ENCODE data around the gene BCL6.
A peak's percentile ranks its signal among the peaks of the same experiment; 100 is the strongest.

Gene BCL6

DNA sequence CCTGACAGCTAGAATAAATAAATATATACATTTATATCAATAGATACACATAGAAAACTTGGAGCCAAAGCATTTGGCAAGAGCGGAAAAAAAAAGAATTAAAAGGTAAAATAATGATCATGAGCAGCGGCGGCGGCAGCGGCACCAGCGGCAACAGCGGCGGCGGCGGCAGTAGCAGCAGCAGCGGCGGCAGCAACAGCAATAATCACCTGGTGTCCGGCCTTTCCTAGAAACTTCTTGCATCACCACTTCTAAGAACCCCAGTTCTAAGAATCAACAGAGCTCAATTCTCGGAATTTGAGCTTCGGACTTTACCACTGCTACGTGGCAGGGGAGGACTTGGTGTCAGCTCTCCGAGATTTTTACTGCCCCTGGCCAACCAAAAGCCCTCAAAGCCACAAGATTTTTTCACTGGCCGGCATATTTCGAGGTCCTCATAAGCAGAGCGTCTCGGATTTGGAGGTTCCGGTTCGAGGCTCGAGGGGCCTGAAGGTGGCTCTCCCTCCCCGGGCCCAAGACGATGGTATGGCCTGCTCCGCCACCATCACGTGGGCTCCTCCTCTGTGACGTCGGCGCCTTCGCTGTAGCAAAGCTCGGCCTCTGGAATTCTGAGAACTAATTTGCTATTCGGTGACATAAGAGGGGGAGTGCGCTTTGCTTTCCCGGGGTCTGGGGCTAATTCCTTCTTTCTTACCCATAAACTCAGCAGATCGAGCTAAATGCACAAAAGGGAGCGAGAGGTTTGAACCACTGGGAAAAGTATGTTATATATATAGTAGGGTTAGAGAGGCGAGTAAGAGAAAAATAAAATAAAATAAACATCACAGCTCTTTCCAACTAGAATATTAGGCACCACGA lies at the start of gene BCL6:
Gene BCL6, minus strand, starts transcription at position 268 of the 858 bp plus-strand sequence. CDS start 11,775 bp downstream, outside the sequence.
- peak; percentile 79 for DNase-seq (ENCODE audit: low read depth)
- TF ChIP-seq, protein P1, sequence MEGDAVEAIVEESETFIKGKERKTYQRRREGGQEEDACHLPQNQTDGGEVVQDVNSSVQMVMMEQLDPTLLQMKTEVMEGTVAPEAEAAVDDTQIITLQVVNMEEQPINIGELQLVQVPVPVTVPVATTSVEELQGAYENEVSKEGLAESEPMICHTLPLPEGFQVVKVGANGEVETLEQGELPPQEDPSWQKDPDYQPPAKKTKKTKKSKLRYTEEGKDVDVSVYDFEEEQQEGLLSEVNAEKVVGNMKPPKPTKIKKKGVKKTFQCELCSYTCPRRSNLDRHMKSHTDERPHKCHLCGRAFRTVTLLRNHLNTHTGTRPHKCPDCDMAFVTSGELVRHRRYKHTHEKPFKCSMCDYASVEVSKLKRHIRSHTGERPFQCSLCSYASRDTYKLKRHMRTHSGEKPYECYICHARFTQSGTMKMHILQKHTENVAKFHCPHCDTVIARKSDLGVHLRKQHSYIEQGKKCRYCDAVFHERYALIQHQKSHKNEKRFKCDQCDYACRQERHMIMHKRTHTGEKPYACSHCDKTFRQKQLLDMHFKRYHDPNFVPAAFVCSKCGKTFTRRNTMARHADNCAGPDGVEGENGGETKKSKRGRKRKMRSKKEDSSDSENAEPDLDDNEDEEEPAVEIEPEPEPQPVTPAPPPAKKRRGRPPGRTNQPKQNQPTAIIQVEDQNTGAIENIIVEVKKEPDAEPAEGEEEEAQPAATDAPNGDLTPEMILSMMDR (IDR thresholded peaks at IDR 0.05; ENCODE audit: low read depth, low read length, missing control alignments): no peak
- peak within 1 kb of the TSS; percentile 49 for H3K4me3 ChIP-seq (ENCODE audit: low read depth, low read length)

DNA sequence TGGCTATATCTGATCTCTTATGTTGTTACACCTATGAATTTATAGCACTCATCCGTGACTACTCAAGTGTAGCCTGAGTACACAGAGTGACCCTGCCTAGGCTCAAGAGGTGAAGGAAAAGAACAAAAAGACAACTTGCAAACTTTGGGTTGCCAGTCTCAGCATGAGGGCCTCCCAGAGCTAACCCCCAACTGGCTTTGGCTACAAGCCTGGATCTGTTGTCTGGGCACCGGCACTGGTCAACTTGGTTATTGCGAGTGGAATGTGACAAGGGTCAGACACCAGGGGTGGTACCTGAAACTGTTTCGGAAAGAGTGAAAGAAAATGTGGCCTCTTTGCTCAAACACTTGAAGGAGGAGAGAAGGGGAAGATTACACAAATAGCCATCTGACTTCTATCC lies 49.5 kb upstream of the BCL6 start:
- no peak overlapping the region for H3K4me3 ChIP-seq (ENCODE audit: low read depth, low read length)
- DNase-seq (ENCODE audit: low read depth): no peak
- TF ChIP-seq, protein P1 (IDR thresholded peaks at IDR 0.05; ENCODE audit: low read depth, low read length, missing control alignments): no peak

GRCh38 chr3:187793618-187794017 lies 48.4 kb upstream of the BCL6 start:
- no peak overlapping the region for H3K4me3 ChIP-seq (ENCODE audit: low read depth, low read length)
- TF ChIP-seq, protein P1 (IDR thresholded peaks at IDR 0.05; ENCODE audit: low read depth, low read length, missing control alignments): no peak
- no peak for DNase-seq (ENCODE audit: low read depth)

GRCh38 chr3:187792521-187792920 lies 47.3 kb upstream of the BCL6 start:
- TF ChIP-seq, protein P1 (IDR thresholded peaks at IDR 0.05; ENCODE audit: low read depth, low read length, missing control alignments): no peak
- H3K4me3 ChIP-seq (ENCODE audit: low read depth, low read length): no peak overlapping the region
- DNase-seq (ENCODE audit: low read depth): no peak

GRCh38 chr3:187789872-187790271 lies 44.6 kb upstream of the BCL6 start:
- TF ChIP-seq, protein P1 (IDR thresholded peaks at IDR 0.05; ENCODE audit: low read depth, low read length, missing control alignments): no peak
- H3K4me3 ChIP-seq (ENCODE audit: low read depth, low read length): no peak overlapping the region

GRCh38 chr3:187788984-187789857 lies 44.0 kb upstream of the BCL6 start:
- H3K4me3 ChIP-seq (ENCODE audit: low read depth, low read length): no peak overlapping the region
- no peak for DNase-seq (ENCODE audit: low read depth)
- TF ChIP-seq, protein P1 (IDR thresholded peaks at IDR 0.05; ENCODE audit: low read depth, low read length, missing control alignments): no peak

More at GRCh38 chr3:187789872-187790271, 44.6 kb upstream of the BCL6 start:
- no peak for DNase-seq (ENCODE audit: low read depth)

All from GM12864 (cell line).